ENCODE measurements around the gene CLPX.

Gene CLPX

DNA sequence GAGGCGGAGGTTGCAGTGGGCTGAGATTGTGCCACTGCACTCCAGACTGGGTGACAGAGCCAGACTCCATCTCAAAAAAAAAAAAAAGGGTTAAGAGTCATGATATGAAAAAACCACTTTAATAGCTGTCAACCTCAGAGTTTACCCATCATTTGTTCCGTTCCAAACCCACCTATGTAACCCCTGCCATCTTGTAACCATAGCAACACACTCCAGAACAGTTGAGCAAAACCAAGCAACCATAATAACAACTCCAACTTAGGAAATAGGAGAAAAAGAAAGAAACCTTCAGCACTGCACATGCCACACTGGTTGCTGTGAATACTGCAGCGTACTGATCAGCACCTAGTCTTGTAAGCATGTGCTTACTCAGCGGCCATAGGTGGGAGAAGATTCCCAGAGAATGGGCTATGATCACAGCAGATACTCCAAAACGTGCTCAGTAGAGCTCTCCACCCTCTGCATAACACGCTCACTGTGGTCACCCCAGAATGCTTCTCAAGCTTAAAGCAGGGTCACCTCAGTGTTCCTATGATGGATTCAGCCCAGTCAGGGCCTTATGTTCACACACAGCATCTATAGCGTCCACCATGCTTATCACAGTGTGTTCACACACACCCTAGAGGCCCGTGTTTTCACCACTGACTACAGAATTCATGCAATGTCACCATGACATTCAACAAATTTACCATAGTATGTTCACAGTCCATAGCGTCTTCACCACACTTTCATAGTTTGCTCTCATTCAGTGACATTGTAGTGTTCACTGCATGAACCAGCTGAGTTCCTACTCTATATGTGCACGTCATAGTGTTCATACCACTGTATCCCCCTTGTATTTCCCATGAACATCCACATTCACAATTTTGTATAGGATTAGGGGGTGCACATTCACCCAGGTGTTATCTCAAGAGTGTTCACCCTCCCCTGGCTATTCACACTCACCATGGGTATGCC, 32.7 kb upstream of the CLPX start:
- TF ChIP-seq Cebpa-rat (IDR thresholded peaks at IDR 0.05), result no peak
- Histone ChIP-seq H3K9ac (no peak overlapping the region), H4K20me1 (no peaks in the 10 kb centered on the region), H3K9me3 (replicated peaks in 1 of 11) (no peaks in the 10 kb centered on the region), H3K4me2 (no peak overlapping the region), H3K27me3 (no peaks in the 10 kb centered on the region), H3K4me1 (no peaks in the 10 kb centered on the region), H3K4me3 (no peak overlapping the region), H3K27ac (no peak overlapping the region), H3K36me3 (no peaks in the 10 kb centered on the region)

DNA sequence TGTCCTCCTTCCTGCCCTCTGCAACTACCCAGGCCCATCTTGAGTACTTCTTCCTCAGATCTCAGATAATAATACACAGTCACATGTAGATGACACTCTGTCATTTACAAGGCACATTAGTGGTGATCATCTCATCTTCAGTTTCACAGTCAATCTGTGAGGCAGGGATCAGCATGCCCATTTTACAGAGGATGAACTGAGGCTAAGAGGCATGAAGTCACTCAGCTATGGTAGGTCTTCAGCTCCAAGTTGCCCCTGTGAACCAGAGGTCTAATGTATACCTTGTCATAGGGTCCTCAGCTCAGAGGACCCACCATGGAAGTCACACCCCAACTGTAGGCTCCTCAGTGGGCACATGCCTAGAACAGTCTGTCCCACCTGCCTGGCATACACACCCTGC, 30.4 kb upstream of the CLPX start:
- Histone ChIP-seq H3K4me3 (no peak overlapping the region), H3K4me2 (no peak overlapping the region), H3K27me3 (no peaks in the 10 kb centered on the region), H3K9me3 (replicated peaks in 1 of 11) (no peaks in the 10 kb centered on the region), H3K27ac (no peak overlapping the region), H3K4me1 (peaks cover 0 to 5% (median 0%) of the 10 kb centered on the region in 10 experiments; a peak in 1 of 20 replicates), H4K20me1 (no peaks in the 10 kb centered on the region; a peak in 1 of 22 replicates), H3K9ac (no peak overlapping the region), H3K36me3 (no peaks in the 10 kb centered on the region)
- no peak for TF ChIP-seq Cebpa-rat (IDR thresholded peaks at IDR 0.05)

GRCh38 chr15:65214010-65214409, 28.9 kb upstream of the CLPX start:
- Histone ChIP-seq H4K20me1 (no peaks in the 10 kb centered on the region; a peak in 1 of 22 replicates), H3K4me1 (peaks cover 0 to 11% (median 0%) of the 10 kb centered on the region in 10 experiments; a peak in 1 of 20 replicates), H3K27me3 (no peaks in the 10 kb centered on the region), H3K27ac (no peak overlapping the region), H3K36me3 (no peaks in the 10 kb centered on the region), H3K9ac (no peak overlapping the region), H3K4me3 (no peak overlapping the region), H3K4me2 (no peak overlapping the region), H3K9me3 (replicated peaks in 1 of 11) (no peaks in the 10 kb centered on the region)
- no peak for TF ChIP-seq Cebpa-rat (IDR thresholded peaks at IDR 0.05)

DNA sequence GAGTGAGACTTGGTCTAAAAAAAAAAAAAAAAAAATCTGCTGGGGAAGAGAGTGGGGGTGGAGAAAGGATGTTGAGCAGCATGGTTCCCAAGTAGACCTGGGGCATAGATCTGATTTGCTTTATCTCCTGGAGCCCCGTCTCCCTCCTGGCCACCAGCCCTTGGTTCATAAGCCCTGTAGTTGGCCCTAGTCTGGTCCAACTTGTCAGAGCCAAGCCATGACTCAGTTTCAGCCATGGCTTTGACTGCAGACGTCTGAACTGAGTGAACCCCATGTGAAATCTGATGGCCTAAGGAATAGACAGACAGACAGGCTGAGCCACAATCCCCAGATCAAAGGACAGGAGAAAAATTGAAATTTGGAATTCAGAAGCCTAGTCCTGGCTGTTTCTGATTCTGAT, 28.1 kb upstream of the CLPX start:
- Histone ChIP-seq H3K4me3 (no peak overlapping the region), H3K4me2 (no peak overlapping the region), H3K9ac (no peak overlapping the region), H3K27me3 (no peaks in the 10 kb centered on the region), H3K36me3 (no peaks in the 10 kb centered on the region), H3K9me3 (replicated peaks in 1 of 11) (no peaks in the 10 kb centered on the region), H4K20me1 (no peaks in the 10 kb centered on the region; a peak in 1 of 22 replicates), H3K27ac (no peak overlapping the region), H3K4me1 (peaks cover 0 to 11% (median 0%) of the 10 kb centered on the region in 10 experiments; a peak in 1 of 20 replicates)
- TF ChIP-seq Cebpa-rat (IDR thresholded peaks at IDR 0.05), result no peak

GRCh38 chr15:65212097-65212496, 27.0 kb upstream of the CLPX start:
- H4K20me1 ChIP-seq, result no peaks in the 10 kb centered on the region; a peak in 1 of 22 replicates
- H3K36me3 ChIP-seq, result no peaks in the 10 kb centered on the region
- H3K9ac ChIP-seq, result no peak overlapping the region
- H3K4me2 ChIP-seq, result no peak overlapping the region
- no peaks in the 10 kb centered on the region for H3K9me3 ChIP-seq (replicated peaks in 1 of 11)
- no peak overlapping the region for H3K4me3 ChIP-seq
- TF ChIP-seq Cebpa-rat (IDR thresholded peaks at IDR 0.05), result no peak
- peaks cover 0 to 11% (median 0%) of the 10 kb centered on the region in 10 experiments; a peak in 1 of 20 replicates for H3K4me1 ChIP-seq
- no peaks in the 10 kb centered on the region for H3K27me3 ChIP-seq
- no peak overlapping the region for H3K27ac ChIP-seq

DNA sequence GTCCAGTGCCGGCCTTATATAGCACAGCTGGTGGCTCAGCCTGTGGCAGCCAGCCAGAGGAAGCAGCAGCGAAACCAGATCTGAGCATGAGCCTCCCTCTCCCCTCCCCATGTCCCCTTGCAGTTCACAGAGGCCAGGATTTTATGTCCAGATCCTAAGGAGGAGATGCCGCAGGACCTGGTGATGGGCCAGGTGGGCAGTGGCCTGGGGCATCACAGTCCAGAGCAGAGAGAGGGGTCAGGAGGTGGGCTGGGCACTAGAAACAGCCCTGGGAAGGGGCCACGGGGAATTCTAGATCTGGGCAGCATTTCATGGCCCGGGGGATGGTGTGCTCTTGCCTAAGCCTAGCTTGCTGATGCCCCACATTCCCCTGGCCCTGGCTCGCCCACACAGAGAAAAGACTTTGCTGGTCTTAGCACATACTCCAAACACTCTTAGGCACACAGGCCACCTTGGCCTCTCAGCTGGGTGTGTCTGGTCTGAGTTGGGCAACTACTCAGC, 26.4 kb upstream of the CLPX start:
- Histone ChIP-seq H4K20me1 (no peaks in the 10 kb centered on the region; a peak in 1 of 22 replicates), H3K4me1 (peaks cover 0 to 11% (median 0%) of the 10 kb centered on the region in 10 experiments; a peak in 1 of 20 replicates), H3K4me3 (no peak overlapping the region)

DNA sequence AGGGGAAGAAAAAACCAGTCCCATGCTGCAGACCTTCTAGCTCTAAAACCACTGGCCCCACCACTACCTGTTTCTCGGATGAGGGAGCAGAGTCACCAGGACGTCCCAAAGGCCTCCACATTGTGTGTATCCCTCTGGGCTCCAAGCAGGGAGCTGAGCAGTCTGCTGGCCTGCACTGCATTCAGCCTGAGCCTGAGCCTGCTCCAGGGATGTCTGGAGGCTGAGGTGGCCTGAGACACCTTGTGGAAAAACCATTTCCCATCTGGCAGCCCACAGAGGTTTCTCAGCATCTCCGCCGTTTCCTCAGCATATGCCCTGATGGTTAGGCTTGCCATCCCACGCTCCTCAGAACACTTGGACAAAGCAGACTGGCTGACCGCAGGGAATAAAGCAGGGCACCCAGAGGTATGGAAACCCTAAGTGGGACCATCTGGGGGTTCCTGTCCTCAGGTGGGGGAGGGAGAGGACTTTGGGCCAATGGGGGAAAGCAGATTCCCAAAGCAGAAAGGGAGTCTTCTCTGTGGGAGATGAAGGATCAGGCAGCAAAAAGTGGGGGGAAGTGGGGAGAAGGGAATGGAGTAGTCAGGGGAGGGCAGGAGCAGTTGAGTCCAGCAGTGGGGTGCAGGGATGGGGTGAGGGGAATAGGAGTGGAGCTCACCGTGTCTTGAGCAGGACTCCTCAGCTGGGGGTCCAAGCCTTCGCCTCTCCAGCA, 25.8 kb upstream of the CLPX start, which contains the start of gene CILP:
CILP (minus strand) TSS at position 704 of the 712 bp plus-strand sequence. CDS start 1,718 bp downstream, outside the sequence.
- no peaks in the 10 kb centered on the region for H3K27me3 ChIP-seq
- no peaks in the 10 kb centered on the region; a peak in 1 of 22 replicates for H4K20me1 ChIP-seq
- no peak within 1 kb of the TSS for H3K27ac ChIP-seq
- TF ChIP-seq Cebpa-rat (IDR thresholded peaks at IDR 0.05), result no peak
- no peak within 1 kb of the TSS for H3K4me2 ChIP-seq
- H3K4me1 ChIP-seq, result peaks cover 0 to 11% (median 0%) of the 10 kb centered on the region in 10 experiments; a peak in 1 of 20 replicates
- no peak within 1 kb of the TSS for H3K9ac ChIP-seq
- no peak within 1 kb of the TSS for H3K4me3 ChIP-seq
- H3K9me3 ChIP-seq (replicated peaks in 1 of 11), result no peaks in the 10 kb centered on the region
- no peaks in the 10 kb centered on the region for H3K36me3 ChIP-seq

More for the DNA sequence above, 26.4 kb upstream of the CLPX start:
- no peak for TF ChIP-seq Cebpa-rat (IDR thresholded peaks at IDR 0.05)
- no peaks in the 10 kb centered on the region for H3K27me3 ChIP-seq
- H3K27ac ChIP-seq, result no peak overlapping the region
- H3K36me3 ChIP-seq, result no peaks in the 10 kb centered on the region
- H3K4me2 ChIP-seq, result no peak overlapping the region
- H3K9me3 ChIP-seq (replicated peaks in 1 of 11), result no peaks in the 10 kb centered on the region
- no peak overlapping the region for H3K9ac ChIP-seq

DNA sequence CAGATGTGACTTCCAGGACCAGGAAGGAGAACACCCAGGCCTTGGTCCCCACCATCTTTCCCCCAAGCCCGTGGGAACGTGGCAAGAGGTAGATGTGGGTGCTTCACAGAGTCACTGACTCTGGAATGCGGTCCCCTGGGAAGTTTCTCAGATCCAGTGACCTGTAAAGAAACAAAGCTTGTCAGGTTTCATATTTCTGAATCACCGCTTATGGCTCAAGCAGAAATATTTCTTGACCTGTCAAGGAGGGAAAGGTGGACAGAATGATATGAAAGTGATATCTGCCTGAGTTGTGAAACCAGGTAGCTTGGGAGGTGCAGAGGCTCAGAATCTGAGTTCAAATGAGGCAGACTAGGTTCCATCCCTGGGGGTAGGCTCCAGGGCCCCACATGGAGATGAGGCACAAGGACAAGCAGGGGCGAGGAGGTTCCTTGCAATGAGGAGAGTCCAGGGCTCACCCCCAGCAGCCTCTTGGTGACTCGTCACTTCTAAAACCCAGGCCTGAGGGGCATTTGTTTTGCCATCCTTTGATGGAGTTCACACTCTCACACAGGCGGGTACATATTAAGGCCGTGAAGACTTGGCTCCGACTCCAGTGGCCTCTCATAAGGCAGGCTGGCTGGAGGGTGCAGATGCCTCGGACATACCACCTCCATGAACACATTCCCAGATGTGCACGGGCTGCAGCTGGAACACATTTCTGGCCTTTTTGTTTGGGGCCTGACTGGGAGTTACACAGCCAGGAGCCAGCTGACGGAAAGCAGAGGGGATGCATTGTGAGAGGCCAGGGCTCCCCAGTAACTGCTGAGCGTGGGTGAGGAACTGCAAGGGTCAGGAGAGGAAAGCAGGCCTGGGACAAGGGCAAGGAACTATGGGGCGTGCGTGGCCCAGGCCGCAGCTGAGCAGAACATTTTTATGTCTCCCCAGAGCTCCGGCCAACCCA, 24.8 kb upstream of the CLPX start:
- Histone ChIP-seq H3K9ac (no peak overlapping the region), H3K4me2 (no peak overlapping the region)

More for the DNA sequence above, 24.8 kb upstream of the CLPX start:
- no peak for TF ChIP-seq Cebpa-rat (IDR thresholded peaks at IDR 0.05)
- no peaks in the 10 kb centered on the region for H3K9me3 ChIP-seq (replicated peaks in 1 of 11)
- H4K20me1 ChIP-seq, result no peaks in the 10 kb centered on the region; a peak in 1 of 22 replicates
- peaks cover 0 to 11% (median 0%) of the 10 kb centered on the region in 10 experiments; a peak in 1 of 20 replicates for H3K4me1 ChIP-seq
- no peaks in the 10 kb centered on the region for H3K36me3 ChIP-seq
- no peak overlapping the region for H3K27ac ChIP-seq
- no peak overlapping the region for H3K4me3 ChIP-seq
- no peaks in the 10 kb centered on the region for H3K27me3 ChIP-seq
